A549 (cell line): ENCODE measurements around the gene CLEC2L. TPM values are rescaled to one million over a fixed set of nuclear protein-coding genes. Genes with fewer than 3 reads are reported as not detected.

Source experiments
- ATAC-seq, 2 experiments: fragments of 200-7000 bp in 1 of 2; fragments of >200 bp in 1 of 2; cut with Nextera tagmentation in 1 of 2; cut with Tn5 transposase in 1 of 2; 3 replicates each; pipeline versions ENCODE4 v1.8.0 to v1.9.1; 2018 to 2020; ENCODE audit warnings: mild to moderate bottlenecking in 1 of 2, moderate library complexity in 1 of 2
- CTCF ChIA-PET: fragments of 300-600 bp; sonication (Branson Sonifier 250); formaldehyde crosslinking; extraction: SDS; loops from one replicate; lab custom pipeline; 2021; ENCODE audit warnings: antibody characterized with exemption, inconsistent platforms; lab: Yijun Ruan, JAX
- POLR2A ChIA-PET: fragments of 350-600 bp; formaldehyde crosslinking; extraction: SDS; loops from one replicate; lab custom pipeline; 2021; ENCODE audit warnings: antibody characterized with exemption, inconsistent platforms; lab: Yijun Ruan, JAX
- DNase-seq, 2 experiments: peaks; one replicate each; pipeline versions ENCODE4 v3.0.0 to v3.0.0-alpha.2; 2011 to 2016; ENCODE audit warnings: low read depth in 1 of 2, low spot score in 1 of 2
- FAIRE-seq: peaks from 2 replicates; lab custom pipeline; 2011; peaks lifted over from hg19 to GRCh38; lab: Jason Lieb, UNC
- H3K27ac ChIP-seq, 2 experiments: fragments of >200 bp; sonication (Bioruptor Twin); formaldehyde crosslinking; 3 replicates each; pipeline ENCODE4 v1.5.1; 2016 to 2017
- H3K4me1 ChIP-seq: fragments of >200 bp; sonication (Bioruptor Twin); formaldehyde crosslinking; 3 replicates; pipeline ENCODE4 v1.6.1; 2016
- H3K4me2 ChIP-seq: fragments of >200 bp; sonication (Bioruptor Twin); formaldehyde crosslinking; 3 replicates; pipeline ENCODE4 v1.6.1; 2016
- H3K4me3 ChIP-seq: fragments of >200 bp; sonication (Bioruptor Twin); formaldehyde crosslinking; 3 replicates; pipeline ENCODE4 v1.5.1; 2016
- H3K9me3 ChIP-seq: fragments of >200 bp; sonication (Bioruptor Twin); formaldehyde crosslinking; 3 replicates; pipeline ENCODE4 v1.6.1; 2016
- BHLHE40 ChIP-seq: IDR thresholded peaks from 2 replicates; pipeline ENCODE4 v1.6.1; 2012; ENCODE audit warnings: low read depth, low read length, inconsistent platforms
- CEBPB ChIP-seq, 2 experiments: fragments of >200 bp in 1 of 2; sonication (Bioruptor Twin) in 1 of 2; formaldehyde crosslinking in 1 of 2; IDR thresholded peaks; 2 replicates each; pipeline ENCODE4 v1.6.1; 2012 to 2016
- CHD2 ChIP-seq: fragments of 150-350 bp; IDR thresholded peaks from 2 replicates; pipeline ENCODE4 v1.6.1; 2014; ENCODE audit warnings: low read length; ENCODE audit not compliant: partially characterized antibody
- EHMT2 ChIP-seq: fragments of 200-600 bp; sonication (generic); IDR thresholded peaks from 2 replicates; pipeline ENCODE4 v1.6.1; 2016; ENCODE audit warnings: antibody characterized with exemption, low read depth, mild to moderate bottlenecking, moderate library complexity
- FOSB ChIP-seq: fragments of 250-450 bp; sonication (Bioruptor Pico); IDR thresholded peaks from 2 replicates; pipeline ENCODE4 v1.5.0; 2020; ENCODE audit warnings: mild to moderate bottlenecking, moderate library complexity
- GATA3 ChIP-seq: IDR thresholded peaks from 2 replicates; pipeline ENCODE4 v1.6.1; 2012; ENCODE audit warnings: borderline replicate concordance
- HOXB13 ChIP-seq: fragments of 250-450 bp; sonication (Bioruptor Pico); IDR thresholded peaks from 2 replicates; pipeline ENCODE4 v1.5.0; 2020; ENCODE audit warnings: low read depth, mild to moderate bottlenecking, moderate library complexity
- JUN ChIP-seq, 2 experiments: fragments of >200 bp; sonication (Bioruptor Twin); formaldehyde crosslinking; IDR thresholded peaks; 2 replicates in 1 of 2; 3 replicates in 1 of 2; pipeline ENCODE4 v1.6.1; 2016 to 2017
- JUNB ChIP-seq: fragments of >200 bp; sonication (Bioruptor Twin); formaldehyde crosslinking; IDR thresholded peaks from 2 replicates; pipeline ENCODE4 v1.6.1; 2016
- MAFK ChIP-seq: fragments of 450-650 bp; IDR thresholded peaks from 2 replicates; pipeline ENCODE4 v1.6.1; 2014; ENCODE audit not compliant: partially characterized antibody
- MAZ ChIP-seq: fragments of 150-350 bp; IDR thresholded peaks from 2 replicates; pipeline ENCODE4 v1.6.1; 2014; ENCODE audit warnings: antibody characterized with exemption, low read depth, low read length, borderline replicate concordance
- MYC ChIP-seq: IDR thresholded peaks from 2 replicates; pipeline ENCODE4 v1.6.1; 2012; ENCODE audit warnings: mild to moderate bottlenecking, inconsistent platforms, low read length, improper control_type of control experiment, borderline replicate concordance
- NPAS2 ChIP-seq: fragments of 250-450 bp; sonication (Bioruptor Pico); IDR thresholded peaks from 2 replicates; pipeline ENCODE4 v1.8.0; 2022; ENCODE audit warnings: mild to moderate bottlenecking, moderate library complexity, borderline replicate concordance
- NR3C1 ChIP-seq: fragments of >200 bp; sonication (Bioruptor Twin); formaldehyde crosslinking; IDR thresholded peaks from 3 replicates; pipeline ENCODE4 v1.6.1; 2017
- PHF8 ChIP-seq: fragments of 200-600 bp; sonication (generic); IDR thresholded peaks from 2 replicates; pipeline ENCODE4 v1.6.1; 2016; ENCODE audit warnings: low read depth, mild to moderate bottlenecking, antibody characterized with exemption, moderate library complexity, borderline replicate concordance
- POLR2AphosphoS2 ChIP-seq: conservative IDR thresholded peaks from 2 replicates; pipeline ENCODE4 v1.6.1; 2012; ENCODE audit warnings: low read length, improper control_type of control experiment, inconsistent platforms
- RARB ChIP-seq: fragments of 250-450 bp; sonication (Bioruptor Pico); IDR thresholded peaks from 2 replicates; pipeline ENCODE4 v1.8.0; 2021; ENCODE audit warnings: mild to moderate bottlenecking, moderate library complexity
- RCOR1 ChIP-seq: fragments of 150-350 bp; IDR thresholded peaks from 2 replicates; pipeline ENCODE4 v1.6.1; 2014; ENCODE audit warnings: antibody characterized with exemption, low read length, low read depth
- RFX5 ChIP-seq: fragments of 450-650 bp; IDR thresholded peaks from 2 replicates; pipeline ENCODE4 v1.7.1; 2014; ENCODE audit warnings: antibody characterized with exemption, mild to moderate bottlenecking, moderate library complexity
- RNF2 ChIP-seq: fragments of 200-600 bp; sonication (generic); IDR thresholded peaks from 2 replicates; pipeline ENCODE4 v1.6.1; 2016; ENCODE audit warnings: low read depth, mild to moderate bottlenecking, antibody characterized with exemption, moderate library complexity, borderline replicate concordance
- SMC3 ChIP-seq: fragments of >200 bp; sonication (Bioruptor Twin); formaldehyde crosslinking; IDR thresholded peaks from 3 replicates; pipeline ENCODE4 v1.6.1; 2018; ENCODE audit warnings: inconsistent platforms
- TFCP2L1 ChIP-seq: fragments of 250-450 bp; sonication (Bioruptor Pico); IDR thresholded peaks from 2 replicates; pipeline ENCODE4 v1.5.0; 2021; ENCODE audit warnings: mild to moderate bottlenecking
- TP53 ChIP-seq: fragments of 250-450 bp; sonication (Bioruptor Pico); IDR thresholded peaks from 2 replicates; pipeline ENCODE4 v1.5.0; 2021; ENCODE audit warnings: mild to moderate bottlenecking, moderate library complexity
- ZNF302 ChIP-seq: fragments of 250-450 bp; sonication (Bioruptor Pico); IDR thresholded peaks from 2 replicates; pipeline ENCODE4 v1.9.0; 2021; ENCODE audit warnings: inconsistent platforms, mild to moderate bottlenecking, moderate library complexity
- WGBS: methylation state at CpG from one replicate; pipeline ENCODE4 v1.1.6; 2017; ENCODE audit errors: missing lambda C conversion rate; 5-methylcytosine and 5-hydroxymethylcytosine counted together
- polyA plus RNA-seq, 4 experiments: library from polyadenylated mRNA; depleted of rRNA in 3 of 4; stranded (reverse); fragments of >200 nt; fragmentation: RNase III in 1 of 4; extraction: RNeasy Plus Mini Kit Qiagen cat#74134 plus additional on column Dnase treatment in 1 of 4; gene quantifications; 2 replicates in 3 of 4; 3 replicates in 1 of 4; pipeline ENCODE4 v1.2.3, GENCODE V29; 2011 to 2017
- TF ChIP-seq, protein P1 (sequence below): fragments of 450-650 bp; IDR thresholded peaks from 2 replicates; pipeline ENCODE4 v1.6.1; 2014; ENCODE audit warnings: antibody characterized with exemption
- TF ChIP-seq, protein P2 (sequence below): fragments of 150-350 bp; IDR thresholded peaks from 2 replicates; pipeline ENCODE4 v1.6.1; 2014; ENCODE audit warnings: low read depth, mild to moderate bottlenecking, low read length
- TF ChIP-seq, protein P3 (sequence below): fragments of >200 bp; sonication (Bioruptor Twin); formaldehyde crosslinking; IDR thresholded peaks from 3 replicates; pipeline ENCODE4 v1.6.1; 2016
- TF ChIP-seq, protein P4 (sequence below): fragments of 200-600 bp; sonication (generic); IDR thresholded peaks from 2 replicates; pipeline ENCODE4 v1.6.1; 2016; ENCODE audit warnings: antibody characterized with exemption, mild to moderate bottlenecking, moderate library complexity
- TF ChIP-seq, protein P5 (sequence below): IDR thresholded peaks from 2 replicates; pipeline ENCODE4 v1.6.1; 2012; ENCODE audit warnings: low read depth, borderline replicate concordance

CLEC2L gene
- polyA plus RNA-seq, 2 of the 4 experiments (the other 2 are of a cell fraction), result 0.28 TPM; not detected in 1

DNA sequence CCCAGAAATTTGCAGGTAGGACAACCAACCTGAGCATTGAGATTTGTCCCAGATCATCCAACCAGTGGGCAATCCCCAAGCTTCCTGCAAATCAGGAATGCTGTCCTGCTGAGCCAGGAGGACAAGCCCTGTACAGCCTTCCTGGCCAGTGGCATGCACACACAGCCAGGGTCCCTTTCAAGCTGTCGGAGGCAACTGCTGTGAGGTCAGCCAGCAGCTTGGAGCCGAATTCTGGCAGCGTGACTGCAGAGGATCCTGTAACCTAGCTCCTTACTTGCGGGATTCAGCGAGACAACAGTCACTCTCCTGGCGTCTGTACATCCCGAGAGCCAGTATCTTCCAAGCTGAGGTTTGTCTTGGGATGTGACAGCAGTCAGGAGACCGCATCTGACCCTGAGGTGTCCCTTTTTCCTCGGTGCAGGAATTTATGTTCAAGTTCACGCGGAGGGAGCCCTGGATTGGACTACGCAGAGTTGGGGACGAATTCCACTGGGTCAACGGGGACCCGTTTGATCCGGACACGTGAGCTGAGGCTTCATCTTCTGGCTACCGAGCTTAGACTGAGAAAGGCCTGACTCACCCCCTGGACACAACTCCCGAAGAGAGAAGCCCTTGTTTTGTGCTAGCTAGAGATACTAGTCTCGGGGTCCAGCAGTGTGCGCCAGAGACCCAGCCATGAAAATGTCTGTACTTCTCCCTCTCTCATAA, 18.3 kb downstream of the CLEC2L start:
- POLR2A ChIA-PET, result no interaction called here
- Histone ChIP-seq H3K9me3 (no peaks in the 10 kb centered on the region), H3K4me3 (no peak overlapping the region), H3K4me1 (no peaks in the 10 kb centered on the region), H3K4me2 (no peak overlapping the region), H3K27ac (no peak overlapping the region)
- 74% methylated on average over 17 of the region's 21 CpGs for WGBS
- DNase-seq, result no peak
- no peak for TF ChIP-seq EHMT2
- TF ChIP-seq, protein P1, sequence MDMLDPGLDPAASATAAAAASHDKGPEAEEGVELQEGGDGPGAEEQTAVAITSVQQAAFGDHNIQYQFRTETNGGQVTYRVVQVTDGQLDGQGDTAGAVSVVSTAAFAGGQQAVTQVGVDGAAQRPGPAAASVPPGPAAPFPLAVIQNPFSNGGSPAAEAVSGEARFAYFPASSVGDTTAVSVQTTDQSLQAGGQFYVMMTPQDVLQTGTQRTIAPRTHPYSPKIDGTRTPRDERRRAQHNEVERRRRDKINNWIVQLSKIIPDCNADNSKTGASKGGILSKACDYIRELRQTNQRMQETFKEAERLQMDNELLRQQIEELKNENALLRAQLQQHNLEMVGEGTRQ, result no peak
- TF ChIP-seq MYC, result no peak
- TF ChIP-seq RCOR1, result no peak
- TF ChIP-seq JUNB, result no peak
- no peak for TF ChIP-seq CEBPB (IDR thresholded peaks at IDR 0.05)
- no peak for TF ChIP-seq GATA3
- no peak for TF ChIP-seq ZNF302 (CRISPR knock-in tag)
- no peak for TF ChIP-seq SMC3
- TF ChIP-seq MAFK, result no peak
- TF ChIP-seq CHD2, result no peak
- no peak for TF ChIP-seq JUN (IDR thresholded peaks at IDR 0.05)
- TF ChIP-seq NR3C1, result no peak
- no peak for TF ChIP-seq FOSB (CRISPR knock-in tag)
- no peak for TF ChIP-seq PHF8
- TF ChIP-seq RARB (CRISPR knock-in tag), result no peak
- no peak for TF ChIP-seq BHLHE40
- TF ChIP-seq, protein P2, sequence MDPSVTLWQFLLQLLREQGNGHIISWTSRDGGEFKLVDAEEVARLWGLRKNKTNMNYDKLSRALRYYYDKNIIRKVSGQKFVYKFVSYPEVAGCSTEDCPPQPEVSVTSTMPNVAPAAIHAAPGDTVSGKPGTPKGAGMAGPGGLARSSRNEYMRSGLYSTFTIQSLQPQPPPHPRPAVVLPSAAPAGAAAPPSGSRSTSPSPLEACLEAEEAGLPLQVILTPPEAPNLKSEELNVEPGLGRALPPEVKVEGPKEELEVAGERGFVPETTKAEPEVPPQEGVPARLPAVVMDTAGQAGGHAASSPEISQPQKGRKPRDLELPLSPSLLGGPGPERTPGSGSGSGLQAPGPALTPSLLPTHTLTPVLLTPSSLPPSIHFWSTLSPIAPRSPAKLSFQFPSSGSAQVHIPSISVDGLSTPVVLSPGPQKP, result no peak
- no peak for FAIRE-seq
- CTCF ChIA-PET, result interaction anchor here (0.8 kb wide), 1 partner anchor 60 kb away, joined by 4 read pairs; no protein-coding TSS in a partner anchor
- peak in 1 of 2 experiments; percentile 12; a peak in 3 of 6 replicates for ATAC-seq

DNA sequence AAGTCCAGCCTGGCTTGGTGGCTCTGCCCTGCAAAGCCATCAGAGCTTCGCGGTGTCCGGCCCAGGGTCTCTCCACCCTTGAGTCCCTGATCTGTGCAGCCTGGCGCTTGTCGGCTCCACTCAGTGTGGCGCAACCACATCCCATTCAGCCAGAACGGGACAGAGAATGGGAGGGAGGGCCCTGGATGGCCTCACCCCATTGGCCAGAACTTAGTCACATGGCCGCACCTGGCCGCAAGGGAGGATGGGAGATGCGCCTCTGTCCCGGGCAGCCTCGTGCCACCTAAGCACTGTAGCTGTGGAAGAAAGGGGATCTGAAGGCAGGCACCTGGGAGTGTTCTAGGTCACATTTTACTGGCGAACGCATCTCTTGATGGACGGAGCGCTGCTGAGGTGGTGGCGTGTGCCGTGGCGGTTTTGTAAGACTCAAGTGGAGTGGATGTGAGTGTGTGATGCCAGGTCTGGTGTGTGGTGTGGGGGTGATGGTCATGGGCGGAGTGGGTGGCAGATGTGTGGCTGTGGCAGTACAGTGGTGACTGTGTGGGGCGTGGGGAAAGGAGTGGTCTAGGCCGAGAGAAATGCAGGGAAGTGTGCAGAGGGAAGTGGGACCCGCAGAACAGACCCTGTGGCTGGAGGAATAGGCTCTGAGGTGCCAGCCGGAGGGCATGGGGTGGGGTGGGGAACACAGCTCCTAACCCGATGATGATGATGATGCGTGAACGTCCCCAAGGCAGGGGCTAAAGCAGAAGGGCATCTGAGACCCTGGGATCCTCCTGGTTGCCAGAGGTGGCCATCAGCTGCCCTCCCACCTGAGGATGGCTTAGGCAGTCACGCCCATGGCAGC, 19.0 kb downstream of the CLEC2L start:
- ChIA-PET CTCF (interaction anchor here (0.8 kb wide), 1 partner anchor 59 kb away, joined by 4 read pairs; no protein-coding TSS in a partner anchor), POLR2A (no interaction called here)
- no peaks in the 10 kb centered on the region for H3K9me3 ChIP-seq
- DNase-seq, result no peak
- 82% methylated on average over 28 of the region's 28 CpGs for WGBS
- no peaks in the 10 kb centered on the region for H3K4me1 ChIP-seq
- peak in 1 of 2 experiments; percentile 41; a peak in 4 of 6 replicates for ATAC-seq
- no peak overlapping the region for H3K4me3 ChIP-seq
- no peak for FAIRE-seq
- no peak overlapping the region for H3K27ac ChIP-seq
- no peak overlapping the region for H3K4me2 ChIP-seq
- TF ChIP-seq HOXB13 (CRISPR knock-in tag), result no peak
- no peak for TF ChIP-seq POLR2AphosphoS2
- TF ChIP-seq, protein P3, sequence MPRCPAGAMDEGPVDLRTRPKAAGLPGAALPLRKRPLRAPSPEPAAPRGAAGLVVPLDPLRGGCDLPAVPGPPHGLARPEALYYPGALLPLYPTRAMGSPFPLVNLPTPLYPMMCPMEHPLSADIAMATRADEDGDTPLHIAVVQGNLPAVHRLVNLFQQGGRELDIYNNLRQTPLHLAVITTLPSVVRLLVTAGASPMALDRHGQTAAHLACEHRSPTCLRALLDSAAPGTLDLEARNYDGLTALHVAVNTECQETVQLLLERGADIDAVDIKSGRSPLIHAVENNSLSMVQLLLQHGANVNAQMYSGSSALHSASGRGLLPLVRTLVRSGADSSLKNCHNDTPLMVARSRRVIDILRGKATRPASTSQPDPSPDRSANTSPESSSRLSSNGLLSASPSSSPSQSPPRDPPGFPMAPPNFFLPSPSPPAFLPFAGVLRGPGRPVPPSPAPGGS, result no peak
- no peak for TF ChIP-seq TP53 (CRISPR knock-in tag)
- TF ChIP-seq RNF2, result no peak
- TF ChIP-seq NPAS2 (CRISPR knock-in tag), result no peak
- TF ChIP-seq TFCP2L1 (CRISPR knock-in tag), result no peak
- TF ChIP-seq, protein P4, sequence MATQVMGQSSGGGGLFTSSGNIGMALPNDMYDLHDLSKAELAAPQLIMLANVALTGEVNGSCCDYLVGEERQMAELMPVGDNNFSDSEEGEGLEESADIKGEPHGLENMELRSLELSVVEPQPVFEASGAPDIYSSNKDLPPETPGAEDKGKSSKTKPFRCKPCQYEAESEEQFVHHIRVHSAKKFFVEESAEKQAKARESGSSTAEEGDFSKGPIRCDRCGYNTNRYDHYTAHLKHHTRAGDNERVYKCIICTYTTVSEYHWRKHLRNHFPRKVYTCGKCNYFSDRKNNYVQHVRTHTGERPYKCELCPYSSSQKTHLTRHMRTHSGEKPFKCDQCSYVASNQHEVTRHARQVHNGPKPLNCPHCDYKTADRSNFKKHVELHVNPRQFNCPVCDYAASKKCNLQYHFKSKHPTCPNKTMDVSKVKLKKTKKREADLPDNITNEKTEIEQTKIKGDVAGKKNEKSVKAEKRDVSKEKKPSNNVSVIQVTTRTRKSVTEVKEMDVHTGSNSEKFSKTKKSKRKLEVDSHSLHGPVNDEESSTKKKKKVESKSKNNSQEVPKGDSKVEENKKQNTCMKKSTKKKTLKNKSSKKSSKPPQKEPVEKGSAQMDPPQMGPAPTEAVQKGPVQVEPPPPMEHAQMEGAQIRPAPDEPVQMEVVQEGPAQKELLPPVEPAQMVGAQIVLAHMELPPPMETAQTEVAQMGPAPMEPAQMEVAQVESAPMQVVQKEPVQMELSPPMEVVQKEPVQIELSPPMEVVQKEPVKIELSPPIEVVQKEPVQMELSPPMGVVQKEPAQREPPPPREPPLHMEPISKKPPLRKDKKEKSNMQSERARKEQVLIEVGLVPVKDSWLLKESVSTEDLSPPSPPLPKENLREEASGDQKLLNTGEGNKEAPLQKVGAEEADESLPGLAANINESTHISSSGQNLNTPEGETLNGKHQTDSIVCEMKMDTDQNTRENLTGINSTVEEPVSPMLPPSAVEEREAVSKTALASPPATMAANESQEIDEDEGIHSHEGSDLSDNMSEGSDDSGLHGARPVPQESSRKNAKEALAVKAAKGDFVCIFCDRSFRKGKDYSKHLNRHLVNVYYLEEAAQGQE, result no peak
- no peak for TF ChIP-seq RFX5
- TF ChIP-seq MAZ, result no peak
- TF ChIP-seq, protein P5, sequence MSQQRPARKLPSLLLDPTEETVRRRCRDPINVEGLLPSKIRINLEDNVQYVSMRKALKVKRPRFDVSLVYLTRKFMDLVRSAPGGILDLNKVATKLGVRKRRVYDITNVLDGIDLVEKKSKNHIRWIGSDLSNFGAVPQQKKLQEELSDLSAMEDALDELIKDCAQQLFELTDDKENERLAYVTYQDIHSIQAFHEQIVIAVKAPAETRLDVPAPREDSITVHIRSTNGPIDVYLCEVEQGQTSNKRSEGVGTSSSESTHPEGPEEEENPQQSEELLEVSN, result no peak
- TF ChIP-seq CEBPB (IDR thresholded peaks at IDR 0.05), result no peak
- TF ChIP-seq PHF8, result no peak
- no peak for TF ChIP-seq ZNF302 (CRISPR knock-in tag)
